GM19351 (cell line): ENCODE measurements around the gene ZNF334.

Experiments used
- ATAC-seq: cut with Tn5 transposase; IDR thresholded peaks from one replicate; pipeline ENCODE4 v1.9.1; 2021; ENCODE audit warnings: mild to moderate bottlenecking, moderate library complexity; ENCODE audit not compliant: unreplicated experiment

ZNF334 gene

GRCh38 chr20:46546298-46546697 lies 32.9 kb upstream of the ZNF334 start:
- no peak for ATAC-seq

- no peak for ATAC-seq
Measured at GRCh38 chr20:46545827-46546138, 32.4 kb upstream of the ZNF334 start.

- ATAC-seq: no peak
Measured at GRCh38 chr20:46545077-46545826, 31.9 kb upstream of the ZNF334 start.

- ATAC-seq: no peak
Measured at GRCh38 chr20:46544576-46544975, 31.2 kb upstream of the ZNF334 start.

GRCh38 chr20:46543959-46544358 lies 30.6 kb upstream of the ZNF334 start:
- ATAC-seq: no peak

GRCh38 chr20:46543033-46543432 lies 29.7 kb upstream of the ZNF334 start:
- no peak for ATAC-seq

GRCh38 chr20:46541229-46541935 lies 28.0 kb upstream of the ZNF334 start:
- no peak for ATAC-seq

GRCh38 chr20:46539113-46539512 lies 25.8 kb upstream of the ZNF334 start:
- ATAC-seq: no peak

- ATAC-seq: no peak
Measured at GRCh38 chr20:46530640-46531039, 17.3 kb upstream of the ZNF334 start.

- ATAC-seq: no peak
Measured at GRCh38 chr20:46523696-46524328, 10.5 kb upstream of the ZNF334 start.

GRCh38 chr20:46523108-46523507 lies 9.7 kb upstream of the ZNF334 start:
- ATAC-seq: no peak

- ATAC-seq: no peak
Measured at GRCh38 chr20:46520976-46521579, 7.7 kb upstream of the ZNF334 start.

GRCh38 chr20:46520540-46520939 lies 7.2 kb upstream of the ZNF334 start:
- ATAC-seq: no peak

- no peak for ATAC-seq
Measured at GRCh38 chr20:46519471-46520068, 6.2 kb upstream of the ZNF334 start.

- no peak for ATAC-seq
Measured at GRCh38 chr20:46509523-46509922, 3.8 kb downstream of the ZNF334 start.

- ATAC-seq: no peak
Measured at GRCh38 chr20:46507760-46508407, 5.5 kb downstream of the ZNF334 start.

GRCh38 chr20:46505506-46505905 lies 7.9 kb downstream of the ZNF334 start:
- ATAC-seq: no peak

- ATAC-seq: no peak
Measured at GRCh38 chr20:46501961-46502360, 11.4 kb downstream of the ZNF334 start.

GRCh38 chr20:46501337-46501942 lies 11.9 kb downstream of the ZNF334 start:
- no peak for ATAC-seq

GRCh38 chr20:46494077-46494476 lies 19.3 kb downstream of the ZNF334 start:
- no peak for ATAC-seq
